22Rv1 (cell line): ENCODE results near the gene SHANK1.

Experiments
- H3K27ac ChIP-seq: fragments of 450-650 bp; 2 replicates; pipeline ENCODE4 v1.5.1; 2017
- ZFX ChIP-seq: fragments of 450-650 bp; IDR thresholded peaks from 2 replicates; pipeline ENCODE4 v1.6.1; 2017; ENCODE audit warnings: antibody characterized with exemption, borderline replicate concordance
- TF ChIP-seq, protein P1 (sequence below): fragments of 450-650 bp; IDR thresholded peaks from 2 replicates; pipeline ENCODE4 v1.5.1; 2017; ENCODE audit warnings: mild to moderate bottlenecking

SHANK1 gene

GRCh38 chr19:50646074-50646807 is 73.4 kb downstream of the SHANK1 start:
- TF ChIP-seq, protein P1, sequence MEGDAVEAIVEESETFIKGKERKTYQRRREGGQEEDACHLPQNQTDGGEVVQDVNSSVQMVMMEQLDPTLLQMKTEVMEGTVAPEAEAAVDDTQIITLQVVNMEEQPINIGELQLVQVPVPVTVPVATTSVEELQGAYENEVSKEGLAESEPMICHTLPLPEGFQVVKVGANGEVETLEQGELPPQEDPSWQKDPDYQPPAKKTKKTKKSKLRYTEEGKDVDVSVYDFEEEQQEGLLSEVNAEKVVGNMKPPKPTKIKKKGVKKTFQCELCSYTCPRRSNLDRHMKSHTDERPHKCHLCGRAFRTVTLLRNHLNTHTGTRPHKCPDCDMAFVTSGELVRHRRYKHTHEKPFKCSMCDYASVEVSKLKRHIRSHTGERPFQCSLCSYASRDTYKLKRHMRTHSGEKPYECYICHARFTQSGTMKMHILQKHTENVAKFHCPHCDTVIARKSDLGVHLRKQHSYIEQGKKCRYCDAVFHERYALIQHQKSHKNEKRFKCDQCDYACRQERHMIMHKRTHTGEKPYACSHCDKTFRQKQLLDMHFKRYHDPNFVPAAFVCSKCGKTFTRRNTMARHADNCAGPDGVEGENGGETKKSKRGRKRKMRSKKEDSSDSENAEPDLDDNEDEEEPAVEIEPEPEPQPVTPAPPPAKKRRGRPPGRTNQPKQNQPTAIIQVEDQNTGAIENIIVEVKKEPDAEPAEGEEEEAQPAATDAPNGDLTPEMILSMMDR, result no peak
- no peak for TF ChIP-seq ZFX

GRCh38 chr19:50645107-50645506 is 74.5 kb downstream of the SHANK1 start:
- no peak overlapping the region for H3K27ac ChIP-seq
- TF ChIP-seq ZFX, result no peak
- TF ChIP-seq, protein P1, result no peak

More at GRCh38 chr19:50646074-50646807, 73.4 kb downstream of the SHANK1 start:
- no peak overlapping the region for H3K27ac ChIP-seq

- no peak overlapping the region for H3K27ac ChIP-seq
- TF ChIP-seq ZFX, result no peak
- TF ChIP-seq, protein P1, result no peak
Measured at GRCh38 chr19:50644315-50644915, 75.2 kb downstream of the SHANK1 start.

DNA sequence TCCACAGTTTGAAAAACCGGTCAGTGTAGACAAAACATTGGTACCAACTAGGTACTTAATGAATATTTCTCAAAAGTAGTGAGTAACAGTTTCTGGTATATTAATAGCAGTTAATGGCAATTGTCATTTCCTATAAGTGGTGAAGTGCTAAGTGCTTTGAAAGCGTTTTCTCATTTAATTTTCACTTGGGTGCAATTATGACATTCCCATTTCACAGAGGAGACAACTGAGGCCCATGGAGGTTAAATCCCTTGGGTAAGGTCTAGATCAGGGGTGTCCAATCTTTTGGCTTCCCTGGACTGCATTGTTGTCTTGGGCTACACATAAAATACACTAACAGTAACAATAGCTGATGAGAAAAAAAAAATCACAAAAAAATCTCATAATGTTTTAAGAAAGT is 79.2 kb downstream of the SHANK1 start:
- H3K27ac ChIP-seq, result no peak overlapping the region
- no peak for TF ChIP-seq ZFX
- TF ChIP-seq, protein P1, result no peak

DNA sequence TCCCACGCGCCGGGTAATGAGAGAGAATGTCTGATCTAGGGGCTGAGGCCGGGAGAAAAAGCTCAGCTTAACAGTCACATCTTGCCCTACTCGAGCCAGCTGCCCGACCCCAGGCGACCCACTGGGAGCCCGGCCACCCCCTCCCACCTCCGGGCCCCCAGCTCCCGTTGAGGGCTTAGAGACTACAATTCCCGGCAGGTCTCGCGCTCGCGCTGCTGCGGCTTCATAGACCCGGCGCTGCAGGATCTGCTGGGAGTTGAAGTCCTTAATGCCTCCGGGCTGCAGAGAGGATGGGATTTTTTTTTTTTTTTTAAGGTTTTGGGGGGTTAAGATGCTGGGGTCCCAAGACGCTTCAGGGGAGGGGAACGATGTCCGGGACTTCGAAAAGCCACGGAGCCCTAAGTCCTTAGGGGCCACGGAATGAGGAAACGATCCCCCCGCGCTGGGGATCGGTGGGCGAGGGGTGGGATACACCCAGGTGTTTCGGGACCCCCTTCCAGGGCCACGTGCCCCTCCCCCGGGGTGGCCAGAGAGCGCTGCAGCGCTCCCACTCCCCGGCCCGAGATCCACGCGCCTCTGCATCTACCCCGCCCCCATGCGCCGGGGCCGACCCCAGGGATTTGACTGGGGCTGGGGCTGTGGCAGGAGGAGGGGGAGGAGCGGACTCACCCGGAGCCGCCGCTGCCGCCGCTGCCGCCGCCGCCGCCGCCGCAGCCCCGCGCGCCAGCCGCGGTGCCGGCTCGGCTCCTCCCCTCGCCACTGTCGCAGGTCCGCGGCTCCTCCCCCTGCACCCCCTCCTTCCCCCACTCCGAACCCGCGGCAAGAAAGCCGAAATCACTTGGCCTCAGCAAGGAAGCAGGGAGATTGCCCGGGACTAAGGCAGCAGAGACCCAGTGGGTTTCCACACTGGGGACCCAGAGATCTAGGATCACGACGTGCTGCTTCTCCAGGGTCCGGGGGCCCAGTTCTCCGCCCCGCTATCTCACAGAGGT is 80.2 kb downstream of the SHANK1 start, which contains the start of gene SYT3:
TSS of gene SYT3 (minus strand) at position 761 of the 992 bp plus-strand sequence. CDS start 2,470 bp downstream, outside the sequence.
- TF ChIP-seq, protein P1, result no peak
- no peak for TF ChIP-seq ZFX
- no peak within 1 kb of the TSS for H3K27ac ChIP-seq

- TF ChIP-seq ZFX, result no peak
- TF ChIP-seq, protein P1, result no peak
- H3K27ac ChIP-seq, result no peak overlapping the region
Measured at GRCh38 chr19:50638600-50638999, 81.0 kb downstream of the SHANK1 start.
